Ectodermal cell (in vitro differentiated cells): Measurements from ENCODE around the gene SLC26A11. TPM values are rescaled to one million over a fixed set of nuclear protein-coding genes. Genes with fewer than 3 reads are reported as not detected.

Source experiments
- H3K27ac ChIP-seq: 2 replicates; pipeline ENCODE4 v1.7.0; 2013; ENCODE audit warnings: mild to moderate bottlenecking, low read depth, low read length; ENCODE audit not compliant: insufficient read depth, poor library complexity, severe bottlenecking
- H3K27me3 ChIP-seq: 2 replicates; pipeline ENCODE4 v1.7.0; 2013; ENCODE audit warnings: mild to moderate bottlenecking, low read length; ENCODE audit not compliant: insufficient read depth, control insufficient read depth, poor library complexity, severe bottlenecking
- H3K36me3 ChIP-seq: one replicate; pipeline ENCODE4 v1.7.0; 2013; ENCODE audit warnings: low read length; ENCODE audit not compliant: control insufficient read depth, insufficient read depth
- H3K4me1 ChIP-seq: one replicate; pipeline ENCODE4 v1.7.0; 2013; ENCODE audit warnings: low read length; ENCODE audit not compliant: control insufficient read depth, insufficient read depth
- H3K4me3 ChIP-seq: 2 replicates; pipeline ENCODE4 v1.7.0; 2013; ENCODE audit warnings: low read depth, low read length, control low read depth; ENCODE audit not compliant: insufficient read depth
- H3K9me3 ChIP-seq: 2 replicates; pipeline ENCODE4 v1.7.0; 2013; ENCODE audit warnings: mild to moderate bottlenecking, low read length, moderate library complexity; ENCODE audit not compliant: control insufficient read depth
- WGBS, 2 experiments: methylation state at CpG; one replicate each; pipeline ENCODE4 v1.1.7; 2013; ENCODE audit warnings: missing lambda C conversion rate in 2 of 2; 5-methylcytosine and 5-hydroxymethylcytosine counted together
- polyA plus RNA-seq, 4 experiments: library from polyadenylated mRNA; stranded (reverse); fragments of 50-300 nt; gene quantifications; one replicate each; pipeline ENCODE4 v1.2.3, GENCODE V29; 2013

The SLC26A11 gene
- 25.6 TPM for polyA plus RNA-seq (2013, experiment 1 of 4)
- polyA plus RNA-seq (2013, experiment 2 of 4), result 23.9 TPM
- 19.0 TPM for polyA plus RNA-seq (2013, experiment 3 of 4)
- polyA plus RNA-seq (2013, experiment 4 of 4), result 19.4 TPM

- H3K27me3 ChIP-seq, result no peaks in the 10 kb centered on the region
- no peaks in the 10 kb centered on the region for H3K36me3 ChIP-seq
- H3K4me3 ChIP-seq, result peak within 1 kb of the TSS; percentile 74
- H3K9me3 ChIP-seq, result no peaks in the 10 kb centered on the region
- no peak within 1 kb of the TSS for H3K27ac ChIP-seq
- peaks cover 9% of the 10 kb centered on the region for H3K4me1 ChIP-seq
- 1% methylated on average over 77 of the region's 77 CpGs for WGBS, 2 experiments
Observed at GRCh38 chr17:80220054-80220735, at the start of gene SLC26A11, which contains the start of gene SGSH. TSS of gene SLC26A11 (plus strand) at chr17:80220427. CDS start at chr17:80221561, 1,134 bp downstream. TSS of gene SGSH (minus strand) at chr17:80220333. CDS start at chr17:80220313, 20 bp downstream.

- Histone ChIP-seq H3K27ac (no peak overlapping the region), H3K9me3 (no peaks in the 10 kb centered on the region), H3K4me3 (no peak overlapping the region), H3K4me1 (peaks cover 10% of the 10 kb centered on the region), H3K27me3 (no peaks in the 10 kb centered on the region), H3K36me3 (no peaks in the 10 kb centered on the region)
- WGBS, 2 experiments, result 93 to 94% methylated on average over 7 of the region's 7 CpGs
Observed at GRCh38 chr17:80171681-80172080, 48.5 kb upstream of the SLC26A11 start.

GRCh38 chr17:80173126-80173525, 47.1 kb upstream of the SLC26A11 start:
- WGBS, 2 experiments, result 86 to 95% methylated on average over 3 to 5 of the region's 12 CpGs
- H3K27me3 ChIP-seq, result no peaks in the 10 kb centered on the region
- no peak overlapping the region for H3K4me3 ChIP-seq
- peaks cover 10% of the 10 kb centered on the region for H3K4me1 ChIP-seq
- H3K27ac ChIP-seq, result no peak overlapping the region
- no peaks in the 10 kb centered on the region for H3K9me3 ChIP-seq
- H3K36me3 ChIP-seq, result no peaks in the 10 kb centered on the region

GRCh38 chr17:80173916-80174315, 46.3 kb upstream of the SLC26A11 start:
- H3K9me3 ChIP-seq, result no peaks in the 10 kb centered on the region
- peaks cover 10% of the 10 kb centered on the region for H3K4me1 ChIP-seq
- 98% methylated on average over 5 to 6 of the region's 6 CpGs for WGBS, 2 experiments
- no peaks in the 10 kb centered on the region for H3K36me3 ChIP-seq
- H3K27me3 ChIP-seq, result no peaks in the 10 kb centered on the region
- H3K27ac ChIP-seq, result no peak overlapping the region
- H3K4me3 ChIP-seq, result no peak overlapping the region

GRCh38 chr17:80176757-80177156, 43.5 kb upstream of the SLC26A11 start:
- Histone ChIP-seq H3K4me1 (peaks cover 10% of the 10 kb centered on the region), H3K27ac (no peak overlapping the region), H3K4me3 (no peak overlapping the region), H3K27me3 (no peaks in the 10 kb centered on the region), H3K36me3 (no peaks in the 10 kb centered on the region), H3K9me3 (no peaks in the 10 kb centered on the region)
- WGBS, 2 experiments, result 94 to 96% methylated on average over 11 of the region's 11 CpGs

GRCh38 chr17:80177986-80178595, 42.1 kb upstream of the SLC26A11 start:
- peaks cover 10% of the 10 kb centered on the region for H3K4me1 ChIP-seq
- H3K36me3 ChIP-seq, result no peaks in the 10 kb centered on the region
- H3K4me3 ChIP-seq, result no peak overlapping the region
- H3K27ac ChIP-seq, result no peak overlapping the region
- H3K27me3 ChIP-seq, result no peaks in the 10 kb centered on the region
- H3K9me3 ChIP-seq, result no peaks in the 10 kb centered on the region
- 87 to 91% methylated on average over 21 of the region's 21 CpGs for WGBS, 2 experiments

- 90 to 91% methylated on average over 14 of the region's 14 CpGs for WGBS, 2 experiments
- Histone ChIP-seq H3K4me1 (peaks cover 18% of the 10 kb centered on the region), H3K27me3 (no peaks in the 10 kb centered on the region), H3K9me3 (no peaks in the 10 kb centered on the region), H3K36me3 (no peaks in the 10 kb centered on the region), H3K27ac (no peak overlapping the region), H3K4me3 (no peak overlapping the region)
Observed at GRCh38 chr17:80180192-80180591, 40.0 kb upstream of the SLC26A11 start.

GRCh38 chr17:80181431-80181830, 38.8 kb upstream of the SLC26A11 start:
- WGBS, 2 experiments, result 93% methylated on average over 17 of the region's 17 CpGs
- no peaks in the 10 kb centered on the region for H3K36me3 ChIP-seq
- no peaks in the 10 kb centered on the region for H3K9me3 ChIP-seq
- peaks cover 16% of the 10 kb centered on the region for H3K4me1 ChIP-seq
- H3K27me3 ChIP-seq, result no peaks in the 10 kb centered on the region
- no peak overlapping the region for H3K4me3 ChIP-seq
- H3K27ac ChIP-seq, result no peak overlapping the region

- no peaks in the 10 kb centered on the region for H3K9me3 ChIP-seq
- WGBS, 2 experiments, result 91 to 92% methylated on average over 30 of the region's 30 CpGs
- peaks cover 16% of the 10 kb centered on the region for H3K4me1 ChIP-seq
- no peaks in the 10 kb centered on the region for H3K36me3 ChIP-seq
- H3K27ac ChIP-seq, result no peak overlapping the region
- no peaks in the 10 kb centered on the region for H3K27me3 ChIP-seq
- H3K4me3 ChIP-seq, result no peak overlapping the region
Observed at GRCh38 chr17:80182118-80182844, 37.9 kb upstream of the SLC26A11 start.

GRCh38 chr17:80182845-80183223, 37.4 kb upstream of the SLC26A11 start:
- H3K27ac ChIP-seq, result no peak overlapping the region
- H3K9me3 ChIP-seq, result no peaks in the 10 kb centered on the region

More at GRCh38 chr17:80182845-80183223, 37.4 kb upstream of the SLC26A11 start:
- Histone ChIP-seq H3K4me3 (no peak overlapping the region), H3K4me1 (peaks cover 16% of the 10 kb centered on the region), H3K27me3 (no peaks in the 10 kb centered on the region), H3K36me3 (no peaks in the 10 kb centered on the region)
- WGBS, 2 experiments, result 93 to 95% methylated on average over 12 of the region's 12 CpGs
